Activated CD8-positive, alpha-beta memory T cell treated with anti-CD3 and anti-CD28 coated beads for 36 hours (primary cell): ENCODE data around the gene EIF5B. TPM values are rescaled to one million over a fixed set of nuclear protein-coding genes. Genes with fewer than 3 reads are reported as not detected.

Experiments used
- CTCF ChIA-PET: fragments of 350-600 bp; sonication (Branson Sonifier 250); formaldehyde crosslinking; loops from one replicate; lab custom pipeline; 2021; ENCODE audit warnings: antibody characterized with exemption; lab: Charles Lee
- POLR2A ChIA-PET: fragments of 350-600 bp; sonication (Branson Sonifier 250); formaldehyde crosslinking; loops from one replicate; lab custom pipeline; 2021; ENCODE audit warnings: antibody characterized with exemption; lab: Charles Lee
- total RNA-seq, 2 experiments: library from RNA; stranded (reverse); gene quantifications; one replicate each; pipeline ENCODE4 v1.2.3, GENCODE V29; 2021

The EIF5B gene
- total RNA-seq, 2 experiments from 2014 or later, result 94.3 to 96.3 TPM

GRCh38 chr2:99403524-99403923 is 66.3 kb downstream of the EIF5B start:
- ChIA-PET POLR2A (no interaction called here), CTCF (interaction anchor here (0.6 kb wide), 1 partner anchor 57 kb away, joined by 4 read pairs; no protein-coding TSS in a partner anchor)

DNA sequence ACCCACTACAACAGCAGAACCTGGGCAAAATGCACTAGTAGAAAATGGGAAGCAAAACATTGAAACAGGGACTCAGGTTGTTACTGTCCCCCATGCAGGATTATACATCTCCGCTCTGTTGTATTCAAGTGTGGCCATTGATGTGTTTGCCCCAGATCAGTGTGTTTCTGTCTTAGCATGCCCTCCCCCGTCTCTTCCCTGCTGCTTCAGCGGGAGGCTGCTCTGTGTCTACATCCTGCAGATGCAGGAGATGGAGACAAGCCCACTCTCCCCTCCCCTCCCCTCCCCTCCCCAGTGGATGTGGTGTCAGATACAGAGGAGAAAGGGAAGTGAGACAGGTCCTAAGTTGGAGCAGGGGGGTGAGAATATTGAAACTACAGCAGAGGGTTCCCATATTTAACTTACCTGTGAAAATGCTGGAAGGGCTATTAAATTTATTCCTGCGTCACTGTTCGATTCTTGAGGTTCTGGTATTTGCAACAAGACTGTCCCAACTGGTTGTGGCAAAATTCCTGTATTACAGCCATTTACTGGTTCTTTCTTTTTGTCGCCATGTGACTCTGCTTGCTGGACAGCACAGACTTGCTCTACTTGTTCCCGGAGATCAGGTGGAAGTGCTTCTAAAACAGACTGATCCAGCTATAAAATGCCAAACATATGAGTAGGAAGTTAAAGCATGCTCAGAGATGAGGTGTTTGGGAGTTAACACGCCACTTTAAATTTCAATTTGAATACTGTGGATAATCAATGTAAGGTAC is 67.0 kb downstream of the EIF5B start:
- ChIA-PET CTCF (interaction anchor here (0.6 to 1.2 kb wide), 2 partner anchors 58 to 67 kb away, joined by 3 to 4 read pairs; partner anchors contain the start of gene EIF5B), POLR2A (no interaction called here)

GRCh38 chr2:99404797-99405669 is 67.8 kb downstream of the EIF5B start:
- ChIA-PET CTCF (interaction anchor here (1.2 kb wide), 1 partner anchor 68 kb away, joined by 3 read pairs; the partner anchor contains the start of gene EIF5B), POLR2A (no interaction called here)

- POLR2A ChIA-PET, result interaction anchor here (0.5 kb wide), 1 partner anchor 10 kb away, joined by 3 read pairs; no protein-coding TSS in a partner anchor
- CTCF ChIA-PET, result no interaction called here
These were observed 68.9 kb downstream of the EIF5B start for GRCh38 chr2:99406137-99406536.

- CTCF ChIA-PET, result no interaction called here
- POLR2A ChIA-PET, result no interaction called here
These were observed 73.1 kb downstream of the EIF5B start for GRCh38 chr2:99410276-99410675.

- CTCF ChIA-PET, result no interaction called here
- POLR2A ChIA-PET, result no interaction called here
These were observed 77.4 kb downstream of the EIF5B start for GRCh38 chr2:99414566-99414965.

GRCh38 chr2:99417396-99417795 is 80.2 kb downstream of the EIF5B start:
- CTCF ChIA-PET, result no interaction called here

DNA sequence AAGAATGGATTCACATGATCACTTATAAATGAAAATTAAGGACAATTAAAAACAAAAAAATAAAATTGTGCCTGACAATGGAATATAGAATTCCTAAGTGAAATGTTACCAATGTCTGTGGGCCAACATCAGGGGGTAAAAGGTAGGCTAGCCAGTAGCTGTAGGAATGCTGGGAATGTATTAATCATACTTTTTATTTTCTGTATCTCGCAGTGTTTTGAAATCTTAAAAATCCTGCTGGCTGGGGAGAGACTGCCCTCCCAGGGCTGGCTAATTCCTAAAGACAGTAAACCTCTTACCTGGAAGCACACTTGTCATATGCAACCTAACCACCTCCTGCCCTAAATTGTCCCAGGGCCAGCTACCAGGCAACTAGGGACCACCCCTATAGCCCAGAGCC is 82.8 kb downstream of the EIF5B start:
- CTCF ChIA-PET, result no interaction called here
- POLR2A ChIA-PET, result no interaction called here

More at GRCh38 chr2:99417396-99417795, 80.2 kb downstream of the EIF5B start:
- POLR2A ChIA-PET, result no interaction called here

GRCh38 chr2:99420751-99421299 is 83.6 kb downstream of the EIF5B start:
- CTCF ChIA-PET, result no interaction called here
- POLR2A ChIA-PET, result no interaction called here

- POLR2A ChIA-PET, result no interaction called here
- CTCF ChIA-PET, result no interaction called here
These were observed 84.3 kb downstream of the EIF5B start for GRCh38 chr2:99421469-99421868.

DNA sequence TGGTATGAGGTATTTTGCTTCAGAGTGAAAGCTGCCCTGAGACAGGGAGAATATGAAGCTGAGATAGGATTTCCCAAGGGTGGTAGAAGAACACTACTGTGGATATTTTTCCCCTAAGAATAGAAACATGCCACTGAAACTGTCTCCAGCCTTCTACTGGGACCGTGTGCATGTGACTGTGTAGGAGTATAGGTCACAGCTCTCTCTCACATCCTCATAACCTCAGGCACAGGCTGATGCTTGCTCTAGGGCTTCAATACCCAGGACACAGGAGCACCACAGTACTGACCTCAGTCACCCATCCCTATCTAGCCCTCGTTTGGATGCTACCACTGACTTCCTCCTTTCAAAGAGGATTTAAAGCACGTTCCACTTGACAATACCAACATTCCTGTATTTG is 85.4 kb downstream of the EIF5B start:
- ChIA-PET CTCF (no interaction called here), POLR2A (no interaction called here)

DNA sequence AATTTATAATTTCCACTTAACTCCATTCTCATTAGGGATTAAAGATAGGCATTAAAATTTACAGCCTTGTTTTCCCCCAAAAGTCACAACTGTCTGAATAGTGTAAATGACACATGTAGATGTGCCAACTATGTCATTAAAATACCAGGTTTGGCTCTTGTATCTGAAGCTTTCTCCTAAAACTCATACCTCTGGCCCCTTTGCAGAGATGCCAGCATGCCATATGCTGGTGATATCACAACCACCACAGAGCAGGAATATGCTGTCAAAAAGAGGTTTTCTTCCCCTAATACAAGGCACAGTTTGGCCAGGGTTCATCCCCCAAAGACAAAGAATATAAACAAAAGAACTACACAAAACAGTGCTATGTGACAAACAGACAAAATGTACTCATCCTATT is 87.2 kb downstream of the EIF5B start:
- ChIA-PET POLR2A (no interaction called here), CTCF (no interaction called here)

DNA sequence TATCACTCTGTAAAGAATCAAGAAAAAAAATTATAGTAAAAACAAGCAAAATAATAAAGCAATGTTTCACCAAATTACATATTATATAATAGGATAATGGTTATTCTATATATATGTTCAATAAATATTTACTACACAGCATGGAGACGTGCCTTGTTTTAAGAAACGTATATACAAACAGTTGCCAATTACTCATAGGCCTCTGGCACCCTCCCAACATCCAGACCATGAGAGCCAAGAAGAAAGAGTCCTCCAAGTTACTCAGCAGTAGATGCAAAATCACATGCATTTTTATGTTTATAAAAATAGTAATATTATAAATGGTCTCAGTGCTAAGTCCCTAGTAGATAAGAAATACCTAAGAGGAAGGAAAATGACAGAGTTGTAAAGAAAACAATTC is 87.8 kb downstream of the EIF5B start:
- POLR2A ChIA-PET, result no interaction called here
- CTCF ChIA-PET, result no interaction called here

DNA sequence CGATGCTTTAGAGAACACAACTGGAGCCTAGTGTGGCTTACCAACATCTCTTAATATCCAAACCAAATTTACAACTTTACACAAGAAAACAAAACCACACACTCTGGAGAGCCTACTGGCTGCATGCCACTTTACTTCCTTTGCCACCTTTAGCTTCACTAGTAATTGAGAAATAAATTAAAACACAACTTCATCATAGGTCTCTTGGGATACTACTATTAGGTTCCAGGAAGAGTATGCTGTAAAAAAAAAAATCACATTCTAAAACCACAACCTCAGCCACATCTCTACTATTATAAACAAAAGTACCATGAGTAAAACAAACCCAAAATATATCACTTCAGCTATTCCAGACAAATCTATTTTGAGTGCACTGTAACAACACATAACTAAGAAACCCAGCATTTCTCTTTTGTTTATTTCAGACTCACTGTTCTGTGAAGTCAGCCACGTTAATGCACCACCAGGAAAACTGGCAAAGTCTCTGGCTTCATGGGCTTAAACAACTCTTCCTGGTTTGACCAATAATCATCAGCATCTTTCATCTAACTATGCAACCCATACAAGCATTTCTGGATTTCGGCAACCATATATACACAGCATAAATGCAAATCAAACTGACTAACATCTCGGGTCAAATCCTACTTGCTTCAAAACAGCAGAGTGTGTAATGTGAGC is 93.6 kb downstream of the EIF5B start:
- ChIA-PET CTCF (no interaction called here), POLR2A (no interaction called here)

- ChIA-PET CTCF (no interaction called here), POLR2A (no interaction called here)
These were observed 94.5 kb downstream of the EIF5B start for GRCh38 chr2:99431587-99432275.

GRCh38 chr2:99433340-99433739 is 96.2 kb downstream of the EIF5B start:
- CTCF ChIA-PET, result no interaction called here
- POLR2A ChIA-PET, result no interaction called here

- ChIA-PET POLR2A (no interaction called here), CTCF (interaction anchor here (0.7 kb wide), 1 partner anchor 287 kb away, joined by 3 read pairs; no protein-coding TSS in a partner anchor)
These were observed 99.7 kb downstream of the EIF5B start for GRCh38 chr2:99436874-99437273.

GRCh38 chr2:99439971-99440505 is 102.8 kb downstream of the EIF5B start:
- CTCF ChIA-PET, result interaction anchor here (0.8 kb wide), 1 partner anchor 51 kb away, joined by 3 read pairs; no protein-coding TSS in a partner anchor
- POLR2A ChIA-PET, result no interaction called here

DNA sequence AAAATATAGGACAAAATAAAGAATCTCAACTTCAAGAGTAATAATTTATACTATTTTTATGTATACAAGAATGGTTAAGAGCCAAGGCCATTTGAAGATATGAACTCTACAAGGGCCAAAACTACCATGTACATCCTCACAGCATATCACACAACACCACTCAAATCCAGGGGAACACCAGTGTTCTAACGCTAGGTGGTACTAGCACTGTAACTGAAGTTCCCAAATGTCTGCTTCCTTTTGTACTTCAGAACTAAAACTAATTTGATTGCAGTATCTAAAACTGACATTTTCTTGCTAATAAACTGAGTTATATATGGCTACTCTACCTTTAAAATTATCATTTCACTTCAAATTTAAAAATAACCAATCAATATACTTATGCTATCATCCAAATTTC is 105.6 kb downstream of the EIF5B start:
- POLR2A ChIA-PET, result no interaction called here
- CTCF ChIA-PET, result no interaction called here
